ENCODE data around the gene TRAPPC8.

DNA sequence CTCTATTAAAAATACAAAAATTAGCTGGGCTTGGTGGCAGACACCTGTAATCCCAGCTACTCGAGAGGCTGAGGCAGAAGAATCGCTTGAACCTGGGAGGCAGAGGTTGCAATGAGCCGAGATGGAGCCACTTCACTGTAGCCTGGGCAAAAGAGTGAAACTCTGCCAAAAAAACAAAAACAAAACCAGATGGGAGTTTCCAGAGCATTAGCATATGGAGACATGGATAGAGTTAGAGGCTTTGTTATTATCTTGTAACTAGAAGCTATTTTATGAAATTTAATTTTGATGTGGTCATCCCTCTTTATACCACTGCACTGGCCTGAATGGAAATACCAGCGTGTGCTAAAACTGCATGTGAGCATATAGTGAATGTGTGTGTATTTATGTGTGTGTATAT is 58.9 kb downstream of the TRAPPC8 start:
- TF ChIP-seq RAD21 (conservative IDR thresholded peaks at IDR 0.05) = no peak
- TF ChIP-seq TAF1 (IDR thresholded peaks at IDR 0.05; ENCODE audit: low read depth) = no peak
- no peak for TF ChIP-seq EZH2 (IDR thresholded peaks at IDR 0.05; ENCODE audit: borderline replicate concordance, insufficient read depth, low read length, poor library complexity, severe bottlenecking)
- TF ChIP-seq, protein P1, sequence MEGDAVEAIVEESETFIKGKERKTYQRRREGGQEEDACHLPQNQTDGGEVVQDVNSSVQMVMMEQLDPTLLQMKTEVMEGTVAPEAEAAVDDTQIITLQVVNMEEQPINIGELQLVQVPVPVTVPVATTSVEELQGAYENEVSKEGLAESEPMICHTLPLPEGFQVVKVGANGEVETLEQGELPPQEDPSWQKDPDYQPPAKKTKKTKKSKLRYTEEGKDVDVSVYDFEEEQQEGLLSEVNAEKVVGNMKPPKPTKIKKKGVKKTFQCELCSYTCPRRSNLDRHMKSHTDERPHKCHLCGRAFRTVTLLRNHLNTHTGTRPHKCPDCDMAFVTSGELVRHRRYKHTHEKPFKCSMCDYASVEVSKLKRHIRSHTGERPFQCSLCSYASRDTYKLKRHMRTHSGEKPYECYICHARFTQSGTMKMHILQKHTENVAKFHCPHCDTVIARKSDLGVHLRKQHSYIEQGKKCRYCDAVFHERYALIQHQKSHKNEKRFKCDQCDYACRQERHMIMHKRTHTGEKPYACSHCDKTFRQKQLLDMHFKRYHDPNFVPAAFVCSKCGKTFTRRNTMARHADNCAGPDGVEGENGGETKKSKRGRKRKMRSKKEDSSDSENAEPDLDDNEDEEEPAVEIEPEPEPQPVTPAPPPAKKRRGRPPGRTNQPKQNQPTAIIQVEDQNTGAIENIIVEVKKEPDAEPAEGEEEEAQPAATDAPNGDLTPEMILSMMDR (IDR thresholded peaks at IDR 0.05; ENCODE audit: poor library complexity, severe bottlenecking) = no peak

Data from neural cell (in vitro differentiated cells).